ENCODE measurements around the gene ADGRE2. TPM values are rescaled to one million over a fixed set of nuclear protein-coding genes. Genes with fewer than 3 reads are reported as not detected.

Gene ADGRE2
- total and polyA plus RNA-seq, 2 donors (not counting 3 experiments of a cell fraction or from before 2014, with no cell fraction given), result not detected

DNA sequence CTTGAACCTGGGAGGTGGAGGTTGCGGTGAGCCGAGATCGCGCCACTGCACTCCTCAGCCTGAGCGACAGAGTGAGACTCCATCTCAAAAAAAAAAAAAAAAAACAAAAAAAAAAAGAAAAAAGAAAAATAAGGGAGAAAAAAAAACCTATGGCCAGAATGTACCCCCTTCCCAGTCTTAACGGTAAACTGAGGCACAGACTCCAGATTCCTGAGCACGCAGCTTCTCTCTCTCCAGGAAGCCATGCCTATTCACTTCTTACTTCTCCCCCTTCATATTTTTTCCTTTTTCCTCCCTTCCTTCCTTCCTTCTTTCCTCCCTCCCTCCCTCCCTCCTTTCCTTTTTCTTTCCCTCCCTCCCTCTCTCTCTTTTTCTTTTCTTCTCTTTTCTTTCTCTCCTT, 5.4 kb downstream of the ADGRE2 start:
- intact Hi-C loops (cut with micrococcal nuclease) (no loop called here), dilution Hi-C loops (cut with MboI; ENCODE audit: extremely low pct_ligation_motif_present, low sequenced_read_pairs) (no loop called here)
- Histone ChIP-seq H3K27me3 (ENCODE audit: control insufficient read depth in 2 of 2, insufficient read depth in 2 of 2, low read length in 2 of 2) (no peaks in the 10 kb centered on the region), H3K9ac (replicated peaks; ENCODE audit: extremely low read depth, insufficient read depth, low read length) (no peak overlapping the region), H3K4me1 (ENCODE audit: control insufficient read depth, extremely low read depth, insufficient read depth, low read length) (no peaks in the 10 kb centered on the region), H4K20me1 (replicated peaks; ENCODE audit: control insufficient read depth, extremely low read depth, insufficient read depth, low read length) (no peaks in the 10 kb centered on the region), H3K9me1 (replicated peaks; ENCODE audit: control insufficient read depth, extremely low read depth, insufficient read depth, low read length) (no peaks in the 10 kb centered on the region), H3K79me2 (ENCODE audit: control insufficient read depth, insufficient read depth, low read length) (no peaks in the 10 kb centered on the region), H3K9me3 (replicated peaks; ENCODE audit: control insufficient read depth, insufficient read depth, low read length) (no peaks in the 10 kb centered on the region), H3K4me3 (replicated peaks in 1 of 3; ENCODE audit: insufficient read depth in 1 of 3, low read depth in 1 of 3, low read length in 3 of 3) (no peak overlapping the region), H2AFZ (ENCODE audit: low read depth, low read length) (no peak overlapping the region), H3K36me3 (ENCODE audit: control insufficient read depth in 2 of 2, extremely low read depth in 1 of 2, insufficient read depth in 2 of 2, low read length in 2 of 2) (no peaks in the 10 kb centered on the region), H3K4me2 (ENCODE audit: insufficient read depth, low read length) (no peak overlapping the region), H3K27ac (ENCODE audit: insufficient read depth, low read depth, low read length) (no peak overlapping the region)
- ChIA-PET POLR2A (no interaction called here), CTCF (no interaction called here)
- TF ChIP-seq, protein P1, sequence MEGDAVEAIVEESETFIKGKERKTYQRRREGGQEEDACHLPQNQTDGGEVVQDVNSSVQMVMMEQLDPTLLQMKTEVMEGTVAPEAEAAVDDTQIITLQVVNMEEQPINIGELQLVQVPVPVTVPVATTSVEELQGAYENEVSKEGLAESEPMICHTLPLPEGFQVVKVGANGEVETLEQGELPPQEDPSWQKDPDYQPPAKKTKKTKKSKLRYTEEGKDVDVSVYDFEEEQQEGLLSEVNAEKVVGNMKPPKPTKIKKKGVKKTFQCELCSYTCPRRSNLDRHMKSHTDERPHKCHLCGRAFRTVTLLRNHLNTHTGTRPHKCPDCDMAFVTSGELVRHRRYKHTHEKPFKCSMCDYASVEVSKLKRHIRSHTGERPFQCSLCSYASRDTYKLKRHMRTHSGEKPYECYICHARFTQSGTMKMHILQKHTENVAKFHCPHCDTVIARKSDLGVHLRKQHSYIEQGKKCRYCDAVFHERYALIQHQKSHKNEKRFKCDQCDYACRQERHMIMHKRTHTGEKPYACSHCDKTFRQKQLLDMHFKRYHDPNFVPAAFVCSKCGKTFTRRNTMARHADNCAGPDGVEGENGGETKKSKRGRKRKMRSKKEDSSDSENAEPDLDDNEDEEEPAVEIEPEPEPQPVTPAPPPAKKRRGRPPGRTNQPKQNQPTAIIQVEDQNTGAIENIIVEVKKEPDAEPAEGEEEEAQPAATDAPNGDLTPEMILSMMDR (IDR thresholded peaks at IDR 0.05; ENCODE audit: extremely low read depth in 1 of 2, insufficient read depth in 1 of 2, low read depth in 1 of 2, low read length in 2 of 2), result no peak
- no peak for TF ChIP-seq GATA2 (IDR thresholded peaks at IDR 0.05; ENCODE audit: insufficient read depth, insufficient read length, low read depth, low read length)
- TF ChIP-seq EZH2 (IDR thresholded peaks at IDR 0.05; ENCODE audit: borderline replicate concordance, low read depth, low read length, severe bottlenecking), result no peak
- TF ChIP-seq, protein P2, sequence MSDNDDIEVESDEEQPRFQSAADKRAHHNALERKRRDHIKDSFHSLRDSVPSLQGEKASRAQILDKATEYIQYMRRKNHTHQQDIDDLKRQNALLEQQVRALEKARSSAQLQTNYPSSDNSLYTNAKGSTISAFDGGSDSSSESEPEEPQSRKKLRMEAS (IDR thresholded peaks at IDR 0.05; ENCODE audit: insufficient read depth, insufficient read length), result no peak
- no peak for TF ChIP-seq POLR2AphosphoS5 (IDR thresholded peaks at IDR 0.05; ENCODE audit: insufficient read depth, low read depth, low read length)
- DNase-seq (ENCODE audit: low read depth, low spot score), result no peak
- no peak for FAIRE-seq
- BruUV-seq (replicated peaks), result no TSS peak

DNA sequence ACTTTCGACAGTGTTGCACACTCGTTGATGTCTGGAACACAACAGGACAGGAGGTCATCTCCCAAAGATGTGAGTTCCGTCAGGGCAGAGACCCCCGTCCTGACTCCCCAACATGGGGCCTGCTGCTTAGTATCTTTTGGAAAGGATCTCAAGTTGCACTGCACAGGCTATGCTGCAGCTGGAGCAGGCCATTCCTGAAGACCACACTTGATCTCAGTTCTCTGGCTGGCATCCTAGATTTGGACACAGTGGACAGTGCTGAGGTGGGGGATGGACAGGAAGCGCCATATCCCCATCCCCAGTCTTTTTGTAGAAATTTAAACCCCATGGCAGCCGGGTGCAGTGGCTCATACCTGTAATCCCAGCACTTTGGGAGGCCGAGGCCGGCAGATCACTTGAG, 5.9 kb downstream of the ADGRE2 start:
- Histone ChIP-seq H3K9me3 (replicated peaks; ENCODE audit: control insufficient read depth, insufficient read depth, low read length) (no peaks in the 10 kb centered on the region), H3K9me1 (replicated peaks; ENCODE audit: control insufficient read depth, extremely low read depth, insufficient read depth, low read length) (no peaks in the 10 kb centered on the region), H3K27me3 (ENCODE audit: control insufficient read depth in 2 of 2, insufficient read depth in 2 of 2, low read length in 2 of 2) (no peaks in the 10 kb centered on the region), H3K79me2 (ENCODE audit: control insufficient read depth, insufficient read depth, low read length) (no peaks in the 10 kb centered on the region), H4K20me1 (replicated peaks; ENCODE audit: control insufficient read depth, extremely low read depth, insufficient read depth, low read length) (no peaks in the 10 kb centered on the region), H3K9ac (replicated peaks; ENCODE audit: extremely low read depth, insufficient read depth, low read length) (no peak overlapping the region), H2AFZ (ENCODE audit: low read depth, low read length) (no peak overlapping the region), H3K4me1 (ENCODE audit: control insufficient read depth, extremely low read depth, insufficient read depth, low read length) (no peaks in the 10 kb centered on the region), H3K27ac (ENCODE audit: insufficient read depth, low read depth, low read length) (no peak overlapping the region), H3K4me3 (replicated peaks in 1 of 3; ENCODE audit: insufficient read depth in 1 of 3, low read depth in 1 of 3, low read length in 3 of 3) (no peak overlapping the region), H3K4me2 (ENCODE audit: insufficient read depth, low read length) (no peak overlapping the region), H3K36me3 (ENCODE audit: control insufficient read depth in 2 of 2, extremely low read depth in 1 of 2, insufficient read depth in 2 of 2, low read length in 2 of 2) (no peaks in the 10 kb centered on the region)
- intact Hi-C loops (cut with micrococcal nuclease) (no loop called here), dilution Hi-C loops (cut with MboI; ENCODE audit: extremely low pct_ligation_motif_present, low sequenced_read_pairs) (no loop called here)
- FAIRE-seq (no peak), DNase-seq (ENCODE audit: low read depth, low spot score) (no peak)
- TF ChIP-seq JUN (IDR thresholded peaks at IDR 0.05; ENCODE audit: borderline replicate concordance, insufficient read depth, insufficient read length, low read depth) (no peak), EZH2 (IDR thresholded peaks at IDR 0.05; ENCODE audit: borderline replicate concordance, low read depth, low read length, severe bottlenecking) (no peak), GATA2 (IDR thresholded peaks at IDR 0.05; ENCODE audit: insufficient read depth, insufficient read length, low read depth, low read length) (no peak), POLR2A (IDR thresholded peaks at IDR 0.05; ENCODE audit: low read depth, low read length) (no peak), MYC (IDR thresholded peaks at IDR 0.05; ENCODE audit: low read depth, low read length) (no peak), FOS (IDR thresholded peaks at IDR 0.05; ENCODE audit: borderline replicate concordance, insufficient read depth, low read length) (no peak), POLR2AphosphoS5 (IDR thresholded peaks at IDR 0.05; ENCODE audit: insufficient read depth, low read depth, low read length) (no peak)
- TF ChIP-seq, protein P1 (IDR thresholded peaks at IDR 0.05; ENCODE audit: extremely low read depth in 1 of 2, insufficient read depth in 1 of 2, low read depth in 1 of 2, low read length in 2 of 2), result no peak
- TF ChIP-seq, protein P2 (IDR thresholded peaks at IDR 0.05; ENCODE audit: insufficient read depth, insufficient read length), result no peak
- ChIA-PET CTCF (no interaction called here), POLR2A (no interaction called here)
- no TSS peak for BruUV-seq (replicated peaks)

Data from endothelial cell of umbilical vein (primary cell).